Dedifferentiated amniotic fluid mesenchymal stem cell (primary cell): ENCODE measurements around the gene APBB2.
"Not testable (repeated sequence)": the region's sequence is repeated elsewhere in the genome, so short reads cannot be mapped to it uniquely, and the experiment has no call there.

Experiments used
- DNase-seq: peaks from one replicate; pipeline ENCODE4 v3.0.0-alpha.2; 2016; ENCODE audit errors: extremely low spot score

The APBB2 gene

DNA sequence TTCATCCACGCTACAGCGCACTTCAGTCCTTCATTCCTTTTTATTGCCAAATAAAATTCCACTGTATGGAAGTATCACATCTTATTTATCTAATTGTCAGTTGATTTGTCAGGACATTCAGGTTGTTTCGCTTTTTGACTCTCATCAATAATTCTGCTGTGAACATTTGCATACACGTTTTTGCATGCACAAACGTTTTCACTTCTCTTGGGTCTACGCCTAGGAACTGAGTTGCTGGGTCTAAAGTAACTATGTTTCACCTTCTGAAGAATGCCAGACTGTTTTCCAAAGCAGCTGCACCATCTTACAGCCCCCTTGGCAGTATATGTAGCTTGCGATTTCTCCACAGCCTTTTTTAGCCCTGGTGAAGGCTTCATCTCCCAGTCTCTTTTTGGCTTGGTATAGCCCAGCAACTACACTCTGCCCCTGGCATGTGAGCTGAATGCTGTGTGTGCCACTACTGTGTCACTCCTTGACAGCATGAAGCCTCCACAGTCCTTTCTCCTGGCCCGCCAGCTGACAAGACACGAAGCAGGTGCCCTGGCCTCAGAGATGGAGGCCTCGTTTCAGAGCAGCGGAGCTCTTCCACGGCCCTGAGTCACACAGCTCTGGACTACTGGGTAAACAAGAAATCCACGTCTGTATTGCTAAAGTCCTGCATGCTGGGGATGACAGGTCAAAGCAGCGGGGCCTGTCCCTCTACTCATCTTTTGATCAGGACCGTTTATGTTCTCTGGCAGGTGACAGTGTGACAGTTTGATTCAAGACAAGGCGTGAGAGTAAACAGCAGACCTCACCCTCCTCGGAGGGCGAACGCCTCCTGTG is 389.1 kb downstream of the APBB2 start:
- no peak for DNase-seq

DNA sequence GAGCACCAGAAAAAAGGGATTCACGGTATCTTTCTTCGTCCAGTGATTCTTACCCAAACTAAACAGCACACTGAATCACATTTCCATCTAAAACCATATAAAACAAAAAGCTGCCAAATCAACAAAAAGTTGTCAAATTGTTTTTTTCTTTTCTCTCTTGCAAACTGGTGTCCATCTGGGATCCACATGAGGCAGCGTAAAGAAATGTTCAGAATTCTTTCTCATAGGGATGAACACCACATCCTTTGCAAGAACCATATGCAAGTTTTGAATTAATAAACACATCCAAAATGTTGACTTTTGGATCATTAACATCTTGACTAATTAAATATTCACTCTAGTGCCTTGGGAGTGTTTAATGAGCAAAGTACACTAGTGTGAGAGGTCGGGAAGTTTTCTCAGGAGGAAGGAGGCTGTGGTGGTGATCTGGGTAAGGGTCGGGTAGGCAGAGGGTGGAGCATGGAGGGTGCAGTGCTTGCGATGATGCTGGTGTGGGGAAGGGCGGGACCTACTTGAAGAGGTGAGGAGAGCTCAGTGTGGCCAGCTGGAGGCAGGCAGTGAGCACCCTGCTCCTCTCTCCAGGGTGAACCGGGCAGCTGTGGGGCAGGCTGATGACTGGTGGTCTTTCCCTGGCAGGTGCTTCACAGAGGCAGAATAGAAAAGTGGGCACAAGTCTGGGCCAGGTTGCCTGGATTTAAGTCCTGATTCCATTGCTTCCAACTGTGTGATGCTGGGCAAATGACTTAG is 391.7 kb downstream of the APBB2 start:
- DNase-seq: no peak

DNA sequence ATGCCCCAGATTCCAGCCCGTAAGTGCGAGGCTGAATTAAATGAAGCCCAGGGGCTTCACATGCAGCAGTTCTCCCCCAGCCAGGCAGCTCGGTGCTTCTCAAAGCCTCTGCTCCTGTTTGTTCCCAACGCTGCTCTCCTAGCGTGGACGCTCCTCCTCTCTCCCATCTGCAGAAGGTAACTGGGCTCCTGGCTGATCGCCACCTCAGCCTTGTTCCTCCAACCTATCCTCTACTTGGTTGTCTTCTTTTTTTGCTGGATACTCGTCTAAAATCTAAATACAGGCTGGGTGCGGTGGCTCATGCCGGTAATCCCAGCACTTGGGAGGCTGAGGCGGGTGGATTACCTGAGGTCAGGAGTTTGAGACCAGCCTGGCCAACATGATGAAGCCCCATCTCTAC is 394.2 kb downstream of the APBB2 start:
- DNase-seq: no peak

DNA sequence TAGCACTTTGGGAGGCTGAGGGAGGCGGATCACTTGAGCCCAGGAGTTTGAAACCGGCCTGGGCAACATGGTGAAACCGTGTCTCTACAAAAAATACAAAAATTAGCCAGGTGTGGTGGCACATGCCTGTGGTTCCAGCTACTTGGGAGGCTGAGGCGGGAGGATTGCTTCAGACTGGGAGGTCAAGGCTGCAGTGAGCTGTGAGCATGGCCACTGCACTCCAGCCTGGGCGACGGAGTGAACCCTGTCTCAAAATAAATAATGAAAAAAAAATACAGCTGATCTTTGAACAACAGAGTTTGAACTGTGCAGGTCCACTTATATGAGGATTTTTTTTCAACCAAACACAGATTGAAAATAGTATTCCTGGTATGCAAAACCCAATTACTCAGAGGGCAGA is 397.2 kb downstream of the APBB2 start:
- DNase-seq: not testable (repeated sequence)

GRCh38 chr4:40812856-40813255 is 401.5 kb downstream of the APBB2 start:
- no peak for DNase-seq

DNA sequence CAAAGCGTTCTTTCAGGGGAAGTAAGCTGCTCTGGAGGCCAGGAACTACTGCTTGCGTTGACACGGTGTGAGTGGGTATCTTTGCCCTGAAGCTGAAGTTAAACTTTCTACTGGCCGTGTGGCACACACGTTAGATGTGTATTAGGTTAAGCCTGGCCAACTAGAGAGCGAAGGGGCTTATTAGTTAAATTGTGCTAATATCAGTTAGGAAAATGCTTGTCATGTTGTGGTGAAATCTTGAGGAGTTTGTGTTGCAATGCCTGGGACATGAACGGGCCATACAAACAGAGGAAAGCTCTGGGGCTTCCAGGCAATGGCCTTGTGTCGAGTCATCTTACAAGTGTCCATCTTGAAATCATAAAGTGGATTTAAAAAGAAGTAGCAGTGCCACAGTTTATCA is 402.0 kb downstream of the APBB2 start:
- DNase-seq: no peak

GRCh38 chr4:40811956-40812355 is 402.4 kb downstream of the APBB2 start:
- DNase-seq: no peak

- no peak for DNase-seq
These were observed 405.4 kb downstream of the APBB2 start for GRCh38 chr4:40808926-40809457.

- no peak for DNase-seq
These were observed 409.7 kb downstream of the APBB2 start for GRCh38 chr4:40804598-40804997.

- no peak for DNase-seq
These were observed 414.3 kb downstream of the APBB2 start for GRCh38 chr4:40800064-40800463.

DNA sequence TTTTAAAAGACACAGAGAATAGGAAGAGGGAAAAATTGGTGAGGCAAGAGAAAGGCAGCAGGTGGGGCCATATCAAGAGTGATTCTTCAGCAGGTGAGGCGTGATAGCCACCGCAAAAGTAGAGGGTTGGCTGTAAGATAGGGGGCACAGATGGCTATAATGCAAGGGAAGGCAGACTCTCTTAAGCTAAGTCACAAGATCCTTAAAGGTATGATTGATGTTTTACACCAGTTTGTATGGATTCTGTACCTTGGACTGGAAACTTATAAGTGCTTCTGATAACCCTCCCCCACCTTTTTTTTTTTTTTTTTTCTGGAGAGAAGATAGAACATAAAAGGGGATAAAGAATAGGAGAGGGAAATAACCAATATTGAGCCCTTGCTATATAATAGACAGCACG is 424.6 kb downstream of the APBB2 start:
- no peak for DNase-seq

DNA sequence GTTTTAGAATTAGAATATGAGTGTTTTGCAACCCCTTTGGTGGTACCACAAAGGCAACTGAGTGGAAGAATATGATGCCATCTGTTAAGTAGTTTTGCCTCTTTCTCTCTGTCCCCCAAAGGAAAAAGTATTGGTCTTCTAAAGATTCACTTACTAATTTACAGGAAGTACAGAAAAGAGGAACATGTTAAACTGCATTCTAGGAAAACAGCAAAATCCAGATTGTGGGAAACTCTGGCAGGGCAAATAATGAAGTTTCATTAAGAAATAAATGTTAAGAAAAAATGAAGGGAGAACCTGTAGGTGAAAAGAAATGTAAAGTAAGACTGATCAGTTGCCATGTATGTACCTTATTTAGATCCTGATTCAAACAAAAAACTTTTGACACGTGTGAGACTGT is 425.3 kb downstream of the APBB2 start:
- DNase-seq: no peak

DNA sequence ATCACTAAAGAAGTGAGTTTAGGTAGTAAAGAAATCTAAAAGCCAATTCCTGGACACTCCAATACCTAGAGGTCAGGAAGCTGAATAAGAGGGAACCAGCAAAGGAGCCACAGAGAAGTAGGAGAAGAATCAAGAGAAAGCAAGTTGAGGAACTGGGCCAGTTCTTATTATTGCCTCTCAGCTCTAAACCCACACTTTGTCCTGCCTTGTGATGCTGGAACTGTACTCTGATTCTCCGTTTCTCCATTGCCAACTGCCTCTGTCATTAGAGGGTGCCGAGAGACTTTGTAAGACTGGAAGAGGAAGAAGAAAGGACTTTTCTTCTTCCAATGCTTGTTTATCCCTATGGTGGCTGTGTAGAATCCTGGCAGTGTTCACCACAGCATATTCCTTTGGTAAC is 426.0 kb downstream of the APBB2 start:
- DNase-seq: no peak

- no peak for DNase-seq
These were observed 428.6 kb downstream of the APBB2 start for GRCh38 chr4:40785727-40786126.

DNA sequence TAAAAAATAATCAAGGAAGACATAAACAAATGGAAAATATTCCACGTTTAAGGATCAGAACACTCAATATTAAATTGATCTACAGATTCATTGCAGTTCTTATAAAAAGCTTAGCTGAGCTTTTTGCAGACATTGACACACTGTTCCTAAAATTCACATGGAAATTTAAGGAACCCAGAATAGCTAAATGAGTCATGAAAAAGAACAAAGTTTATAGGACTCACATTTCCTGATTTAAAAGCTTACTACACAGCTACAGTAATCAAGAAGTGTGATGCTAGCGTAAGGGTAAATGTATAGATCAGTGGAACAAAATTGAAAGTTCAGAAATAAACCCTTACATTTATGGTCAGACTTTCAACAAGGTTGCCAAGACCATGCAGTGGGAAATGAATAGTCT is 431.5 kb downstream of the APBB2 start:
- DNase-seq: no peak

- no peak for DNase-seq
These were observed 436.3 kb downstream of the APBB2 start for GRCh38 chr4:40778090-40778489.

DNA sequence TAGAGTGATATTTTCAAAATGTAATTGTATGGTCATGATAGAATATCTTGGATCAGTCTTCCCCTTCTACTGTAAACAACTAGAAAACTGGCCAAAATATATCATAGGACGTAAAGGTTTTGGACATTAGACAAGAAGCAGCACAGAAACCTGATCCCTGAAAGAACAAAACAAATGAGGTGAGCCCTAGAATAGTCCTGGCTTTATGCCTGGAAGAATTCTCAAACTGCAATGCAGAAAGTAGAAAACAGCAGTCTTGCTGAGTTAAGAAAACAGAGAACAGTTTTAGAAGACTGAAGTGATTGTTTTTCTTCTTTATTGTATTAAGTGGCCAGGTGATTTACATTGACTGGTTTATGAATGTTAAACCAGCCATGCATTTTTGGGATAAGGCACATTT is 445.1 kb downstream of the APBB2 start:
- DNase-seq: peak; percentile 38

DNA sequence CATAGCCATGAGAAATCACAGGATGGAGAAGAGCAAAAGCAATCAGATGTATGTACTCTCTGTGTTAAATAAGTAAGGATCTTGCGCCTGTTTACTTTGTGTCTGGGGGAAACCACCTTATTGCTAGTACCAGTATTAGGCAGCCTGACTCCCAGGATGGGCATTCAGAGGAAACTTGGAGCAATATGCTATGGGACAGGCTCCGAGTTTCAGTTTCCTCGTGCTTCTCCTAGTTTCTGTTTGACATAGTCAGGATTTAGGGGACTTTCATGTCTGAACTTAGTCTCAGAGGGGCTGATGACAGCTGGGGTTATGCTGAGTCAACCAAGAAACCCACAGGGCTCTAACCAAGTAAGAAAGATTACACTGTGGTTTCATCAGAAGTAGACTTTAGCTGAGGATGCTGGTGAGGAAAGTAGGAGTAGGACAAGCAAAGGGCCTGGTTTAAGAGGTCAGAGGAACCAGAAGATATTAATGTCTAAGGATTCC is 451.1 kb downstream of the APBB2 start:
- peak; percentile 93 for DNase-seq
